Activated CD4-positive, alpha-beta T cell treated with anti-CD3 and anti-CD28 coated beads, Interleukin-2, amount 50 U/mL, for 4 hours (primary cell): ENCODE measurements around the gene PURB.
"Not testable (repeated sequence)": the region's sequence is repeated elsewhere in the genome, so short reads cannot be mapped to it uniquely, and the experiment has no call there.

ENCODE experiments used
- DNase-seq, 2 experiments: peaks; one replicate each; pipeline ENCODE4 v3.0.0-alpha.2; 2020

Gene PURB

GRCh38 chr7:44885394-44886317, at the start of gene PURB:
Gene PURB (minus strand): TSS chr7:44885530. CDS start chr7:44885348, 182 bp downstream.
- peak; percentile 92 to 96 for DNase-seq

GRCh38 chr7:44935016-44935415, 49.7 kb upstream of the PURB start:
- DNase-seq: no peak

GRCh38 chr7:44934510-44934909, 49.2 kb upstream of the PURB start:
- DNase-seq: not testable (repeated sequence)

GRCh38 chr7:44930921-44931320, 45.6 kb upstream of the PURB start:
- DNase-seq: no peak

- no peak for DNase-seq
Measured at GRCh38 chr7:44922351-44922694, 37.0 kb upstream of the PURB start.

GRCh38 chr7:44921607-44922350, 36.4 kb upstream of the PURB start:
- peak; percentile 96 to 98 for DNase-seq

- no peak for DNase-seq
Measured at GRCh38 chr7:44920119-44920518, 34.8 kb upstream of the PURB start.

GRCh38 chr7:44918029-44918428, 32.7 kb upstream of the PURB start:
- no peak for DNase-seq

- DNase-seq: no peak
Measured at GRCh38 chr7:44917465-44917864, 32.1 kb upstream of the PURB start.

GRCh38 chr7:44914992-44915607, 29.8 kb upstream of the PURB start:
- DNase-seq: peak; percentile 62 to 70

GRCh38 chr7:44912775-44913347, 27.5 kb upstream of the PURB start:
- DNase-seq: no peak

GRCh38 chr7:44911911-44912310, 26.6 kb upstream of the PURB start:
- DNase-seq: no peak

GRCh38 chr7:44909596-44910389, 24.5 kb upstream of the PURB start:
- no peak for DNase-seq

- no peak for DNase-seq
Measured at GRCh38 chr7:44906965-44907364, 21.6 kb upstream of the PURB start.

GRCh38 chr7:44905002-44905635, 19.8 kb upstream of the PURB start:
- DNase-seq: no peak

- no peak for DNase-seq
Measured at GRCh38 chr7:44899443-44899842, 14.1 kb upstream of the PURB start.

GRCh38 chr7:44898039-44898438, 12.7 kb upstream of the PURB start:
- no peak for DNase-seq

- DNase-seq: no peak
Measured at GRCh38 chr7:44897309-44897708, 12.0 kb upstream of the PURB start.

- no peak for DNase-seq
Measured at GRCh38 chr7:44894888-44895580, 9.7 kb upstream of the PURB start.

- DNase-seq: no peak
Measured at GRCh38 chr7:44893710-44894234, 8.4 kb upstream of the PURB start.

- DNase-seq: no peak
Measured at GRCh38 chr7:44891791-44892190, 6.5 kb upstream of the PURB start.
